GM12892 (cell line): ENCODE measurements around the gene RRAS.

Experiments used
- POLR2A ChIP-seq: IDR thresholded peaks from 2 replicates; pipeline ENCODE4 v1.6.1; 2011; ENCODE audit warnings: low read depth, low read length, control low read depth
- POLR2AphosphoS5 ChIP-seq: IDR thresholded peaks from 2 replicates; pipeline ENCODE4 v1.6.1; 2011; ENCODE audit warnings: low read depth, low read length, control low read depth
- TAF1 ChIP-seq: IDR thresholded peaks from 2 replicates; pipeline ENCODE4 v1.6.1; 2011; ENCODE audit warnings: low read depth, mild to moderate bottlenecking, control low read depth, low read length, borderline replicate concordance

GRCh38 chr19:49681830-49682229 is 41.9 kb upstream of the RRAS start:
- TF ChIP-seq POLR2A (no peak), POLR2AphosphoS5 (no peak), TAF1 (no peak)
